Measurements from ENCODE around the gene PRM3.

The PRM3 gene

DNA sequence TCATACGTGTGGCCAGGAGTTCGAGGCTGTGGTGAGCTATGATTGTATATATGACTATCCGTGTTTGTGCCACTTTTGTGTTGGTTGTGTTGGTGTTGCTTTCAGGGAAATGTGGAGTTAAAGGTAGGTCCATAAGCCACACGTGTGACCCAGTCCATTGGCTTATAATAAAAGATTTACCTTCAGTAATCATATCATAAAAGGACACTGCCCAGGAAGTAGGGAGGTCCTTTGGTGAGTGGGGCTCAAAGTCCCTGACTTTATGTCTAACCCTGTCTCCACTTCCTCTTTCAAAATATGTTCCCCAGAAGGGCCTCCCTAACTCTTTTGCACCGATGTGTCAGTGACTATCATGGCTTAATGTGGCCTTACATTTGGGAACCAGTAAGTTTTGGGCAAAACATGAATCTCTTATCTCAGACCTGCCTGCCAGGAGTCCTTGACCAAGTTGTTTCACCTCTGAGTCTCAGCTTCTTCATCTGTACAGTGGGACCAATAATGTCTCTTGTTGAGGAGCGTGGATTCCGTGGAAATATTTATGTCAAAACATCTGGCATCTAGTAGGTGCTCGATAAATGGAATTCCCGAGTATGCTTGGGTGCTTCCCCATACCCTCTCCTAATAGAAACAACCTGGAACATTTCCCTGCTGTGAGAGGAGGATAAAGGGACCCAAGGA lies 9.1 kb downstream of the PRM3 start:
- TF ChIP-seq RAD21 (IDR thresholded peaks at IDR 0.05; ENCODE audit: low read depth) (no peak), EP300 (IDR thresholded peaks at IDR 0.05; ENCODE audit: borderline replicate concordance) (no peak), YY1 (IDR thresholded peaks at IDR 0.05; ENCODE audit: low read depth) (no peak), ZBTB7A (IDR thresholded peaks at IDR 0.05; ENCODE audit: low read depth) (no peak), EGR1 (IDR thresholded peaks at IDR 0.05) (no peak), TAF1 (IDR thresholded peaks at IDR 0.05; ENCODE audit: low read depth) (no peak), TCF12 (IDR thresholded peaks at IDR 0.05; ENCODE audit: low read depth) (no peak), CEBPB (IDR thresholded peaks at IDR 0.05) (no peak)
- TF ChIP-seq, protein P1, sequence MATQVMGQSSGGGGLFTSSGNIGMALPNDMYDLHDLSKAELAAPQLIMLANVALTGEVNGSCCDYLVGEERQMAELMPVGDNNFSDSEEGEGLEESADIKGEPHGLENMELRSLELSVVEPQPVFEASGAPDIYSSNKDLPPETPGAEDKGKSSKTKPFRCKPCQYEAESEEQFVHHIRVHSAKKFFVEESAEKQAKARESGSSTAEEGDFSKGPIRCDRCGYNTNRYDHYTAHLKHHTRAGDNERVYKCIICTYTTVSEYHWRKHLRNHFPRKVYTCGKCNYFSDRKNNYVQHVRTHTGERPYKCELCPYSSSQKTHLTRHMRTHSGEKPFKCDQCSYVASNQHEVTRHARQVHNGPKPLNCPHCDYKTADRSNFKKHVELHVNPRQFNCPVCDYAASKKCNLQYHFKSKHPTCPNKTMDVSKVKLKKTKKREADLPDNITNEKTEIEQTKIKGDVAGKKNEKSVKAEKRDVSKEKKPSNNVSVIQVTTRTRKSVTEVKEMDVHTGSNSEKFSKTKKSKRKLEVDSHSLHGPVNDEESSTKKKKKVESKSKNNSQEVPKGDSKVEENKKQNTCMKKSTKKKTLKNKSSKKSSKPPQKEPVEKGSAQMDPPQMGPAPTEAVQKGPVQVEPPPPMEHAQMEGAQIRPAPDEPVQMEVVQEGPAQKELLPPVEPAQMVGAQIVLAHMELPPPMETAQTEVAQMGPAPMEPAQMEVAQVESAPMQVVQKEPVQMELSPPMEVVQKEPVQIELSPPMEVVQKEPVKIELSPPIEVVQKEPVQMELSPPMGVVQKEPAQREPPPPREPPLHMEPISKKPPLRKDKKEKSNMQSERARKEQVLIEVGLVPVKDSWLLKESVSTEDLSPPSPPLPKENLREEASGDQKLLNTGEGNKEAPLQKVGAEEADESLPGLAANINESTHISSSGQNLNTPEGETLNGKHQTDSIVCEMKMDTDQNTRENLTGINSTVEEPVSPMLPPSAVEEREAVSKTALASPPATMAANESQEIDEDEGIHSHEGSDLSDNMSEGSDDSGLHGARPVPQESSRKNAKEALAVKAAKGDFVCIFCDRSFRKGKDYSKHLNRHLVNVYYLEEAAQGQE (IDR thresholded peaks at IDR 0.05; ENCODE audit: low read depth) = no peak
- TF ChIP-seq, protein P2, sequence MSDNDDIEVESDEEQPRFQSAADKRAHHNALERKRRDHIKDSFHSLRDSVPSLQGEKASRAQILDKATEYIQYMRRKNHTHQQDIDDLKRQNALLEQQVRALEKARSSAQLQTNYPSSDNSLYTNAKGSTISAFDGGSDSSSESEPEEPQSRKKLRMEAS (IDR thresholded peaks at IDR 0.05) = no peak
- TF ChIP-seq, protein P3, sequence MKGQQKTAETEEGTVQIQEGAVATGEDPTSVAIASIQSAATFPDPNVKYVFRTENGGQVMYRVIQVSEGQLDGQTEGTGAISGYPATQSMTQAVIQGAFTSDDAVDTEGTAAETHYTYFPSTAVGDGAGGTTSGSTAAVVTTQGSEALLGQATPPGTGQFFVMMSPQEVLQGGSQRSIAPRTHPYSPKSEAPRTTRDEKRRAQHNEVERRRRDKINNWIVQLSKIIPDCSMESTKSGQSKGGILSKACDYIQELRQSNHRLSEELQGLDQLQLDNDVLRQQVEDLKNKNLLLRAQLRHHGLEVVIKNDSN (IDR thresholded peaks at IDR 0.05) = no peak

DNA sequence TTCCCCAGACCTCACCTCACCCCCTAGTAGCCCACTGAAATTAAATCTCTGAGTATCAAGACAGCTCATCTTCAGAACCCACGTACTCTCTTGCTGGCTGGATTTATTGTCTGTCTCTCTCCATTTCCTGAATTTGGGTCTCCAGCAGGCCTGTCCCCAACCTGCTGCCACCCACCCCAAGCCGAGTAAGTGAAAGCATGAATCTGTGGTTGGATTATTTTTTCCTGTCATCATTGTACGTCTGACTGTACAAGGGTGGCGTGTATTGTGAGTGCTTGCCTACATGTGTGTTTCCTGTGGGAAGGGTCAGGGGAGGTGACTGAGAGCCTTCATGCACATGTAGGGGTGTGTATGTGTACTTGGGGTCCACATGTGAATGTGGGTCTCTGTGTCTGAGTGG lies 9.7 kb downstream of the PRM3 start:
- TF ChIP-seq TEAD4 (IDR thresholded peaks at IDR 0.05) (no peak), NFIC (IDR thresholded peaks at IDR 0.05) (no peak), EGR1 (IDR thresholded peaks at IDR 0.05) (no peak), TCF12 (IDR thresholded peaks at IDR 0.05; ENCODE audit: low read depth) (no peak), EP300 (IDR thresholded peaks at IDR 0.05; ENCODE audit: borderline replicate concordance) (no peak), TAF1 (IDR thresholded peaks at IDR 0.05; ENCODE audit: low read depth) (no peak)

DNA sequence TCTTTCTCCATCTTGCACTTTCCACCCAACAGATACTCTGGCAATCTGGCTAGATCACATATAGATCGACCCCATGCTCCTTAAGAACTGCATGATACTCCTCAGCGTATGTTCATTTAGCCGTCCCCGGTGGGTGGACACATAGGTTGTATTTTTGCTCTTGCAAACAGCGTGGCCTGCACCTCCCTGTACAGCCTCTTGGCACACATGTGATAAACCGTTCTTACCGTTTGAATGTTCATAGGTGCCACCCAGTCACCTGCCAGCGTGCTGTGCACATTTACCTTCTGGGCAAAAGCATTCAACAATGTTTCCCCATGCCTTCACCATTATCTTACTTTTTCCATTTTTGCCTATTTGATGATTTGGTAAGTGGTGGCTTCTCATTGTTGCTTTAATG lies 10.5 kb downstream of the PRM3 start:
- TF ChIP-seq TAF1 (IDR thresholded peaks at IDR 0.05; ENCODE audit: low read depth) = no peak
- no peak for TF ChIP-seq CREB1 (IDR thresholded peaks at IDR 0.05; ENCODE audit: low read depth)
- no peak for TF ChIP-seq EGR1 (IDR thresholded peaks at IDR 0.05)

DNA sequence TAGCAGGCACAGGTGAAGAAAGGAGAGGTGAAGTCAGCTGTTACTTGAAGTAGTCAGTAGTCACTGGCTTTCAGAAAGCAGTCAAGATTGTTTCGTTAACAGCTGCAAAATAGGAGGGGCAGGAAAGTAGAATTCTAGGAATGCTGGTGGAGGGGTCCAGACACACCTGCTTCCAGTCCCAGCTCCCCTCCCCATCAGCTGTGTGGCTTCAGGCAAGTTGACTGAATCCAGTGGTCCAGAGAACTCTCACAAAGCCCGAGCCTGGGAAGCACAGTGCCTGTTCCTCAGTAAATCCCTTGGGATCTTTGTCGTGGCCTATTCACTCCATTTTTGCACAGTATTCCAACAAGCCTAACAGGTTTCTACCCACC lies 12.8 kb downstream of the PRM3 start:
- TF ChIP-seq TEAD4 (IDR thresholded peaks at IDR 0.05) = no peak
- TF ChIP-seq, protein P1 (IDR thresholded peaks at IDR 0.05; ENCODE audit: low read depth) = no peak
- TF ChIP-seq TCF12 (IDR thresholded peaks at IDR 0.05; ENCODE audit: low read depth) = no peak
- no peak for TF ChIP-seq ZBTB7A (IDR thresholded peaks at IDR 0.05; ENCODE audit: low read depth)
- no peak for TF ChIP-seq CREB1 (IDR thresholded peaks at IDR 0.05; ENCODE audit: low read depth)
- no peak for TF ChIP-seq TAF1 (IDR thresholded peaks at IDR 0.05; ENCODE audit: low read depth)
- no peak for TF ChIP-seq NFIC (IDR thresholded peaks at IDR 0.05)
- TF ChIP-seq, protein P2 (IDR thresholded peaks at IDR 0.05) = no peak
- no peak for TF ChIP-seq YY1 (IDR thresholded peaks at IDR 0.05; ENCODE audit: low read depth)
- TF ChIP-seq EGR1 (IDR thresholded peaks at IDR 0.05) = no peak
- TF ChIP-seq EP300 (IDR thresholded peaks at IDR 0.05; ENCODE audit: borderline replicate concordance) = no peak
- TF ChIP-seq RAD21 (IDR thresholded peaks at IDR 0.05; ENCODE audit: low read depth) = no peak
- no peak for TF ChIP-seq FOXM1 (IDR thresholded peaks at IDR 0.05; ENCODE audit: borderline replicate concordance, low read depth)
- TF ChIP-seq, protein P3 (IDR thresholded peaks at IDR 0.05) = no peak
- TF ChIP-seq CEBPB (IDR thresholded peaks at IDR 0.05) = no peak

DNA sequence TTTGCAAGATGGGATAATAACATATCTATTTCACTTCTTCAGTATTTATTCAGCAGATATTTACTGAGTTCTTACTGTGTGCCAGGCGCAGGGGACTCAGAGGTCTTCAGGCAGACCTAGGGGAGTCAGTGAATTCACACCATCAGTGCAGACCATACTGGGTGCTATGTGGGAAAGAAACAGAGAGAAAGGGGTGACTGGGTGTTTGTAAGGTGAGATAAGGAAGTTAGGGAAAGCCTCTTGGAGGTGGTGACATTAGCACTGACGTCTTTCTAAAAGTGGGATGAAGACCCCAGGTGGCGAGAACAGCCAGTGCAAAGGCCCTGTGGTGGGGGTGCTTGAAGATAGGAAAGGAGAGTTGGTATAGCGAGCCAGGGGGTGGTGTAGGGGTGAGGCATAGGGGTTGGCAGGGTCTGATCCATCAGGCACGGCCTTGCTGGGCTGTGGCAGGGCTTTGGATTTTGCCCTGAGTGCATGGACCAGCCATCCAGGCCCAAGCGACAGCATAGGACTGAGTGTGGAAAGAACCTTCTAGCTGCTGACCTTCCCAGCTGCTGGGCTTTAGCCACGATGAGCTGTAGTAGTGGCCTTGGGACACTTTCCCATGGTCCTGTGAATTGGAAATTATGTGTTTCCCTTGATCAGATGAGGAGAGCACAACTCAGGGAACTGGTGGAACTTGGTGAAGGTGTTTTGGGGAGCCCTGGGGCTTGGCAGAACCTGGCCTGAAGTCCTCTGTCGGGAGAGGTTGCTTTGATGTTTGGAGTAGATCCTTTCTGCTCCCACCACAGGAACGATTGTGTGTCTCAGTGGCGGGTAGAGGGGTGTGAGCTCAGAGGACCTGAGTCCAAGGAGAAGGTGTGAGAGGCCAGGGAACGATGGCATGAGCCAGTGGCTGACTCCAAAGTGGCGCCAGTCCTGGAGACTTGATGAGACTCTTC lies 13.5 kb downstream of the PRM3 start:
- TF ChIP-seq CEBPB (IDR thresholded peaks at IDR 0.05) (no peak), YY1 (IDR thresholded peaks at IDR 0.05; ENCODE audit: low read depth) (no peak), RAD21 (IDR thresholded peaks at IDR 0.05; ENCODE audit: low read depth) (no peak), TCF12 (IDR thresholded peaks at IDR 0.05; ENCODE audit: low read depth) (no peak), CREB1 (IDR thresholded peaks at IDR 0.05; ENCODE audit: low read depth) (no peak), FOXM1 (IDR thresholded peaks at IDR 0.05; ENCODE audit: borderline replicate concordance, low read depth) (no peak), NFIC (IDR thresholded peaks at IDR 0.05) (no peak), EGR1 (IDR thresholded peaks at IDR 0.05) (no peak), EP300 (IDR thresholded peaks at IDR 0.05; ENCODE audit: borderline replicate concordance) (no peak), ZBTB7A (IDR thresholded peaks at IDR 0.05; ENCODE audit: low read depth) (no peak), TEAD4 (IDR thresholded peaks at IDR 0.05) (no peak), TAF1 (IDR thresholded peaks at IDR 0.05; ENCODE audit: low read depth) (no peak)
- TF ChIP-seq, protein P2 (IDR thresholded peaks at IDR 0.05) = no peak
- TF ChIP-seq, protein P3 (IDR thresholded peaks at IDR 0.05) = no peak
- TF ChIP-seq, protein P1 (IDR thresholded peaks at IDR 0.05; ENCODE audit: low read depth) = no peak

Measured in Ishikawa (cell line).